ENCODE data around the gene TSPAN4. TPM values are rescaled to one million over a fixed set of nuclear protein-coding genes. Genes with fewer than 3 reads are reported as not detected.

TSPAN4 gene
- total RNA-seq, 2 donors from 2014 or later, result 12.6 to 18.9 TPM

DNA sequence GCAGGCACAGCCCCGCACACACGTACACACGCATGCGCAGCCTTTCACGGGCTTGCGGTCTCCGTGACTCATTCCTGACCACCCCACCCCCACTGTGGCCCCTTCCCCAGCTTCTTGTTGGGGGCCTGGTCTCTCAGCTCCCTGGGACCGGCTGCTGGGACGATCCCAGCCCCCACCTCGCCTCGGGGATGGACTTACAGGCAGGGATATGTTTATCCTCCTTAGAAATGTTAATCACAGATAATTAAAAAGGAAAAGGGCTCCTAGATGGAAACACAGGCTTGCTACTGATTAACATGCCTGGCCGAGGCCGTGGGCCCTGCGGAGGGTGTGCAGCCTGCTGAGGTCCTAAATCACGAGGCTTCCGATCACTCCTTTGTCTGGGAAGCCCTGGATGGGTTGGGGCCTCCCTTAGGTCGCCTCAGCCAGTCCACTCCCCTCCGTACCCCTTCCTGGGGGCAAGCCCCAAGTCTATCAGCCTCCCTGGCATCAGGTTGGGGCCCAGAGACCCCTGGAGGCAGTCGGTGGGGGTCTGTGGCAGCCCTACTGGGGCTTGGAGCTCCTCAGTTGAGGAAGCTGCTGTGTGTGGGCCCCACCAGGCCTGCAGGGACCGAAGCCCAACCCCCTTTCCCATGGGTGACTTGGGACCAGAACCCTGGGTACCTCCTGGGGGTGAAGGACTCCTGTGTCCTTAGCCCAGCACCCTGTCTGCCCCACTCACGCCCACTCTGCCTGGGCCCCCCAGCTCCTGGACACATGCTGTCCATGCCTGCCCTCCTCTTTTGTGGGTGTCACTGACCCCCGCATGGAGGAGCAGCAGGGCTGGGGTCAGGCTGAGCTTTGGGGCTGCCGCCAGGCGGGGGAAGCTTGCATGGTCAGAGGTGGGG lies 20.6 kb downstream of the TSPAN4 start:
- Mint-ChIP-seq H3K27ac (no peak overlapping the region), H3K36me3 (no peaks in the 10 kb centered on the region), H3K9me3 (no peaks in the 10 kb centered on the region)
- ATAC-seq, result no peak
- DNase-seq (ENCODE audit: low spot score in 2 of 2), result no peak

DNA sequence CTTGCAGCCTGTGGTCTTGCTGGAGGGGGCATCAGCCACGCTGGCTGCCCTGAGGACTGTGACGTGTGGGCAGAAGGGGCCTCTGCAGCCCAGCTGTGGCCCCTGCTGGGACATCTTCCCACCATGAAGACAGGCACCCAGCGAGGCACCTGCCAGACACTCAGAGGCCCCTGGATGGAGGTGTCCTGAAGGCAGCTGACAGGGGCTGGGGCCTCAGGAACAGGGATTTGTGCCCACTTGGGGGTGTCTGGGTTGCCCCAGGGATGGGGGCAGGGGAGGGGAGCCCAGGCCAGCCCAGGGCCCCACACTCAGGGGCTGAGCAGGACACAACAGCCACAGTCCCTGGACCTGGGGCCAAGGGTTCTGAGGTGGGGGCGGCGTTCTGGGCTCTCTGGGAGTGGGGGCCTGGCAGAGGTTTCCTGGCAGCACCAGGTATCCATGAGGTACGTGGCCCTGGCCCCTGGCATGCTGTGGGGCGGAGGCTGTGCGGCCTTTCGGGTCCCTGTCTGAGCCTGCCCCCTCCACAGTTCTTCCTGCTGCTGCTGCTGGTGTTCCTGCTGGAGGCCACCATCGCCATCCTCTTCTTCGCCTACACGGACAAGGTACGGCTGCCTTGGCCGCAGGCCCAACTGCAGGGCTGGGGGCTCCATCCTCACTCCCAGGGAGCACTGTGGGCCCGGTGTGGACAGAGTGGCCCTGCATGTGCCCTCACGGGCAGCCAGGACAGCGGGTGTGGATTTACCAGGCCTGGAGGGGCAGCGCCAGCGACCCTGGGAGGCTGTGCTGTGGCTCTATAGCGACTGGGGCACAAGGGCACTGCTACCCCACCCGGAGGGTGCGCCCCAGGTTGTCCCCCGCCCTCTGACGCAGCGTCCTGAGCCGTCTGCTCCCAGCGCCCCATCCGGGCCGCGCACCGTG lies 21.5 kb downstream of the TSPAN4 start:
- no peaks in the 10 kb centered on the region for H3K9me3 Mint-ChIP-seq
- ATAC-seq (no peak), DNase-seq (ENCODE audit: low spot score in 2 of 2) (no peak)
- H3K27ac Mint-ChIP-seq, result no peak overlapping the region
- no peaks in the 10 kb centered on the region for H3K36me3 Mint-ChIP-seq

DNA sequence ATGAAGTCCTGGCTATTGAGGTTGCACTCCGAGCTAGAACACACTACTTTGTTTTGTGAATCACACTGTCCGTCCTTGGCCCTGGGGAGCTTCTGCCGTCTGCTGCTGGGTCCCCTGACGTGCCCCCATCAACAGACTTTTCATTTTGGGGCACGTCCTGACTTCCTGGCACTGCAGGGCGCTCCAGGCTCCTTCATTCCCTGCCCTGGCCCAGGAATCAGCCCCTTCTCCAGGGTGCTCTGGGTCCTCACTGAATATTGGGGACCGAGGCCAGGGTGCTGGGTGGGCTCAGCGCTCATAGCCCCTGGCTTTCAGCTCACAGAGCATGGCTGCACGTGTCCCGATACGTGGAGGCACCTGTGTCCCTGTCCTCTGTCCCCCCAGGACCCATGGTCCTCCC lies 22.2 kb downstream of the TSPAN4 start:
- H3K36me3 Mint-ChIP-seq, result no peaks in the 10 kb centered on the region
- no peak for DNase-seq (ENCODE audit: low spot score in 2 of 2)

DNA sequence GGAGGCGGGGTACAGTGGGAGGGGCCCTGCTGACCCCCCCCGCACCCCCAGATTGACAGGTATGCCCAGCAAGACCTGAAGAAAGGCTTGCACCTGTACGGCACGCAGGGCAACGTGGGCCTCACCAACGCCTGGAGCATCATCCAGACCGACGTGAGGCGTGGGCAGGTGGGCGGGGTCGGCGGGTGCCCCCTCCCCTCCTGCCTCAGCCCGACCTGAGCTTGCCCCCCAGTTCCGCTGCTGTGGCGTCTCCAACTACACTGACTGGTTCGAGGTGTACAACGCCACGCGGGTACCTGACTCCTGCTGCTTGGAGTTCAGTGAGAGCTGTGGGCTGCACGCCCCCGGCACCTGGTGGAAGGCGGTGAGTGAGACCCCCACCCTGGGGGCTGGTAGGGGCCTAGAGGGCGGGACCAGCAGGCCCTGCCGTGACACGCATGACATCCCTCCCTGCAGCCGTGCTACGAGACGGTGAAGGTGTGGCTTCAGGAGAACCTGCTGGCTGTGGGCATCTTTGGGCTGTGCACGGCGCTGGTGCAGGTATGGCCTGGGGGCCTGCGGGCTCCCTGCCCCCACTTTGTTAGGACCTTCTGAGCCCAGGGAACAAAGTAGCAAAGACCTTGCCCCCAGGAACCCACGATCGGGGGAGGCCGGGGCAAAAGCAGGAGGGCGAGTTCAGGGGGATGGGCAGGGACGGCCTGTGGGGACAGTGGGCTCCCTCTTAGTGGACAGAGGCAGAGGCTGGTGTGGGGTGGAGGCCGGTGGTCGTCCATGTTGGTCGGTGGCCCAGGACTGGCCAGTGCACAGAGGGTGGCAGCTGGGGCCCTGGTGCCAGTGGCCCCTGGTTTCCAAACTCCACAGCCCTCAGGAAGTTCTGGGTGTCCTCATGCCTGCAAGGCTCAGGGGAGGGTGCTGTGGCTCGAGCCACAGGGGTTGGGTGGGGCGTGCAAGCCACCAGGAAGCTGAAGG lies 23.1 kb downstream of the TSPAN4 start:
- Mint-ChIP-seq H3K36me3 (no peaks in the 10 kb centered on the region), H3K9me3 (no peaks in the 10 kb centered on the region), H3K27ac (no peak overlapping the region)
- DNase-seq (ENCODE audit: low spot score in 2 of 2) (no peak), ATAC-seq (no peak)

More for the DNA sequence above, 22.2 kb downstream of the TSPAN4 start:
- Mint-ChIP-seq H3K27ac (peak overlapping the region in 1 of 2 donors; percentile 36), H3K9me3 (no peaks in the 10 kb centered on the region)
- no peak for ATAC-seq

DNA sequence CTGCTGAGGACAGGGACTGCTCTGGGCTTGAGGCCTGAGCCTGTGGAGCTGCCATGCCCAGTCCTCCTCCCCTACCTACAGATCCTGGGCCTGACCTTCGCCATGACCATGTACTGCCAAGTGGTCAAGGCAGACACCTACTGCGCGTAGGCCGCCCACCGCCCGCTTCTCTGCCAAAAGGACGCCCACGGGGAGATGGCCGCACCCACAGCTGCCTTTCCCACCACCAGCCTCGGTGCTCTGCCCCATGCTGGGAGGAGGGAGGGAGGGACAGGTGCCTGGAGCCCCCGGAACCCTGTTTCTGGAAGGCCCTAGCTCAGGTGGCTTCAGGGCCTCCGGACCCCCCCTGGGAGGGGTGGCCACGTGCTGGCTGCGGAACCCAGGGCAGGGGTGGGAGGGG lies 23.8 kb downstream of the TSPAN4 start:
- no peaks in the 10 kb centered on the region for H3K9me3 Mint-ChIP-seq
- DNase-seq (ENCODE audit: low spot score in 2 of 2) (no peak), ATAC-seq (no peak)
- no peaks in the 10 kb centered on the region for H3K36me3 Mint-ChIP-seq
- no peak overlapping the region for H3K27ac Mint-ChIP-seq

DNA sequence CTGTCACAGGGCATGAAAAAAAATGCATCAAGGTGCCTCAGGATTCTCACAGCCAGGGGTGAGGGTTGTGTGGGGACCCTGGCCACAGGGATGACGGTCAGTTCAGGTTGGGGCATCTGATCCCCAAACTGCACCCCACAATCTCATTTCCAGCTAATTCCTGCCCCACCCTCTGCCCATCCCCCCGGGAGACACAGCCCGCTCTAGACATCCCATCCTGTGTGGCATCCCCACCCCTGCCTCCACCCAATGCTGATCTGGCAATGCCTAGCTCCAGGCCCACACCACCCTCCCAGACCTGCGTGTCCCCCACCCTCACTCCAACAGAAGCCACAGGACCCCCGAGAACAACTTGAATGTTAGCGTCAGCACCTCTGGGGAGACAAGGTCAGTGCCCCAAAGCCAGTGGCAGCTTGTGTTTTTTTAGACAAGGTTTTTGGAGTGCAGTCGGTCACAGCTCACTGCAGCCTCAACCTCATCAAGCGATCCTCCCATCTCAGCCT lies 25.3 kb downstream of the TSPAN4 start:
- DNase-seq (ENCODE audit: low spot score in 2 of 2), result no peak
- Mint-ChIP-seq H3K9me3 (no peaks in the 10 kb centered on the region), H3K36me3 (no peaks in the 10 kb centered on the region), H3K27ac (peak overlapping the region in 1 of 2 donors; percentile 58)
- no peak for ATAC-seq

DNA sequence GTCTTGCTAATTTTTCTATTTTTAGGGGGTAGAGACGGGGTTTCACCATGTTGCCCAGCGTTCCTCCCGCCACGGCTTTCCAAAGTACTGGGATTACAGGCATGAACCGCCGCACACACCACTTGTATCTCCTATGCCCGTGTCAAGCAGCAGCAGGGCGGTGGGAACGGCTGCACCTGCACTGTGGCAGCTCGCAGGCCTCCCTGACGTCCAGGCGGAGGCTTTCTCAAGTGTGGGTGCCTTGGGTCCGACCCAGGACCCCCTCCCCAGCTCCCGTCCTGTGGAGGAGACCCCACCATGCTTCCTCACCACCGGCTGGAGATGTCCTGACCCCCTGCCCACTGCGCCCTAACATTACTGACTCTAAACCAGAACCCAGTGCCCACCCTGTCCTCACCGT lies 25.7 kb downstream of the TSPAN4 start:
- no peaks in the 10 kb centered on the region for H3K9me3 Mint-ChIP-seq
- no peak for DNase-seq (ENCODE audit: low spot score in 2 of 2)
- no peak for ATAC-seq
- H3K27ac Mint-ChIP-seq, result peak overlapping the region in 1 of 2 donors; percentile 58
- no peaks in the 10 kb centered on the region for H3K36me3 Mint-ChIP-seq

DNA sequence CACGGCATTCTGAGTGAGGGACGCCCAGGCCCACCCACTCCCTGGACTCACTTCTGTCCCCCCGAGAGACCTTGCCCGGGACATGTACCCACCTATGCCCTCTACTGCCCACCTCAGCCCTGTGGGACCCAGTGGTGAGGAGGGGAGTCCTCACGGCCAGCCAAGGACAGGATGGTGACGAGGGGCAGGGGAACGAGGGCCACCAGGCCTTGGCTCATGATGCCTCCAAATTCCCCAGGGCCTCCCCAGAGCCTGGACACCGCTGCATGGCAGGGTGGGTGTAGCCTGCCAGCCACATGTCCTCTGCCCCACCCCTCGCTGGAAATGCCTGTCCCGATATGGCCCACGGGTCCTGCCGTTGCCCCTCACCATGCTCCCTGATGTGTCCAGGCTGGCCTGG lies 26.1 kb downstream of the TSPAN4 start:
- Mint-ChIP-seq H3K9me3 (no peaks in the 10 kb centered on the region), H3K36me3 (no peaks in the 10 kb centered on the region), H3K27ac (peak overlapping the region in 1 of 2 donors; percentile 58)
- no peak for DNase-seq (ENCODE audit: low spot score in 2 of 2)
- no peak for ATAC-seq

DNA sequence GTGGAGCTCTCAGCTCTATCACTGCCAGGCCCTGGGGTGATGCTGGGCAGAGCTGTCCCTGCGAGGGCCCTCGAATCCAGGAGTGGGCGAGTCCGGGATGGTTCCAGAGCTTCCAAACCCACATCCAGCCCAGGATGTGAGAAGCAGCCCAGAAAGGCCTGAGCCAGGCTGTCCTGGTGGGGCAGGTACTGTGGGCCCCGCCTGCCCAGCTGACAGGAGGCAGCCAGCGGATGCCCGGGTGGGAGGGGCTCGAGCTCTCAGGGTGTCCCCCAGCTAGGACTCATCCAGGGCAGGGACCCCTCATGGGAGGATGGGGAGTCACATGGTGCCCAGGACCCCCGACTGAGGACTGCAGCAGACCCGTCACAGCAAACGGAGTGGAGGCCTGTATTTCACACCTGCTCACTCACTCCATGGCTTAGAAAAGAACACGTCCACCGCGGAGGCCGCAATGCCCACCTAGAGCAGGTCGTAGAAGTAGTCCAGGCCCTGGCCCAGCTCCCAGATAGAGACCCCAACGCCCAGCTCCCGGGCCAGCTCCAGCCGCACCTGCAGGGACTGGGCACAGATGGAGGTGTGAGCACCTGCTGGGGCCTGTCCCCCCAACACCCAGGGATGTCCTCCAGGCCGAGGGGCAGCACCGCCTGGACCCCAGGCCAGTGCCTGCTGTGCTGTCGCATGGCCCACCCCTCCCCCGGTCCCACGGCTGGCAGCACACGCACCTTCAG lies 26.9 kb downstream of the TSPAN4 start:
- ATAC-seq (no peak), DNase-seq (ENCODE audit: low spot score in 2 of 2) (no peak)
- Mint-ChIP-seq H3K9me3 (no peaks in the 10 kb centered on the region), H3K36me3 (no peaks in the 10 kb centered on the region), H3K27ac (no peak overlapping the region)

DNA sequence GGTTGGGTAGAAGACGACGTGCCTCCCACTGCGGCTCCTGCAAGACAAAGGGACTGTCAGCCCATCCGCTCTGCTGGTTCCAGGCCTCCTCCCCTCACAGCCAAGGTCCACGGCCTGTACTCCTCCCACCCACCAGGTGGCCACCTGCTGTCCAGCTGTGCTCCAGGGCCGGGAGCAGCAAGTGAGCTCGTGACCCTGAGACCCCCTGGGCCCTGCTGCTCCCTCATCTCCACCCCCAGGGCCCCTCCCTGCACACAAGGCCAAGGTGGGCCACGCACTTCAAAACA lies 27.4 kb downstream of the TSPAN4 start:
- H3K36me3 Mint-ChIP-seq, result no peaks in the 10 kb centered on the region
- ATAC-seq (no peak), DNase-seq (ENCODE audit: low spot score in 2 of 2) (no peak)
- no peaks in the 10 kb centered on the region for H3K9me3 Mint-ChIP-seq
- no peak overlapping the region for H3K27ac Mint-ChIP-seq

DNA sequence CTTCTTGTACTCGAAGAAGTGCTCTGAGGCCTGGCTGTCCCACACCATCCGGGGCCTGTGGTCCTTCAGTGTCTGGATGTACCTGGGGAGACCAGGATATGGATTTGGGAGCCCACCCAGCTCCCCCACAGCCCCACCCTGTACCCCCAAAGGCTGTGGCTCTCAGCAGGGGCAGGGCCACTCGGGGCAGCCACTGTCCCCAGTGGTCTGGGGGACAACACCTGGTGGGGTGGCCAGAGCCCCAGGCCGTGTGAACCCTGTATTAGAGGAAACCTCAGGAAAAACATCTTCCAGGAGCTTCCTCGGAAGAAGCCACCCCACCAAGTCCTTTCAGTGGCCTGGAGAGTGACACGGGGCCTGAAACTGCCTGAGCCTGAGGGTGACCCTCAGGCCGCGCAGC lies 27.8 kb downstream of the TSPAN4 start:
- Mint-ChIP-seq H3K27ac (no peak overlapping the region), H3K36me3 (no peaks in the 10 kb centered on the region), H3K9me3 (no peaks in the 10 kb centered on the region)
- no peak for DNase-seq (ENCODE audit: low spot score in 2 of 2)
- ATAC-seq, result no peak

DNA sequence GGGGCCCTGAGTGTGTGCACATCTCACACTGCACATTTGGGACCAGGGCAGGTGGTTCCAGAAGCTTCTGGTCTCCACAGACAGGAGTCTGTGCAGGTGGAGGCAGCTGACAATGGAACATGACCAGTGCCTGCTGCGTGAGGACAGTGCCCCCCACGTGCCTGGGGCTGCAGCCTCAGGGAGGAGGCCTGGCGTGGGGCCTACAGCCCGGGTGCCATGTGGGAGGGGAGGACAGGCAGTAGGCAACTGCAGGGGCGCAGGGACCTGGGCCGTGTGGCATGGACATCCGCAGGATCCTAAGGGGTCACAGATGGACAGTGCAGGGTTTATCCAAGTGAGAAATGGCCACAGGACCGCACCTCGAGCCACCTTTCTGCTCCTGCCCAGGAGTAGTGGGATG lies 28.8 kb downstream of the TSPAN4 start:
- DNase-seq (ENCODE audit: low spot score in 2 of 2) (no peak), ATAC-seq (no peak)
- peak overlapping the region in 1 of 2 donors; percentile 60 for H3K27ac Mint-ChIP-seq
- H3K9me3 Mint-ChIP-seq, result no peaks in the 10 kb centered on the region
- H3K36me3 Mint-ChIP-seq, result no peaks in the 10 kb centered on the region

DNA sequence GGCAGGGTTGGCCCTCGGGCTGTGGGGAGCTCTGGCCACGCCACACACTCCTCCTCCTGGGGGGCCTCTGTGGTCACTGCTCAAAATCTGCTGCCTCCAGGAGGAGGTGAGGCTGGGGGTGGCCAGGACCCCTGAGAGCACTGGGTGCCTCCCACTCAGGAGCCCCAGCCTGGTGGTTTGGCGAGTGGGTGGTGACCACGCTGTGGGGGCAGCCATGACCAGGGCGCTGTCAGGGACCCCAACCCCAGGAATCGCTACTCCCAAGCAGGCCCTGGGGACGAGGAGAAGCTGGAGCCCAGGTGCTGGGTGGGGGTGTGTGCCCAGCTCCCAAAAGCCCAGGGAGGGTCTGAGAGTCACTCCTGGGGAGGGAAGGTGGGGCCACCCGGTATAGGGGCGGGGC lies 30.1 kb downstream of the TSPAN4 start:
- ATAC-seq (no peak), DNase-seq (ENCODE audit: low spot score in 2 of 2) (no peak)
- Mint-ChIP-seq H3K9me3 (no peaks in the 10 kb centered on the region), H3K36me3 (peaks cover 0 to 5% of the 10 kb centered on the region in 2 donors), H3K27ac (no peak overlapping the region)

DNA sequence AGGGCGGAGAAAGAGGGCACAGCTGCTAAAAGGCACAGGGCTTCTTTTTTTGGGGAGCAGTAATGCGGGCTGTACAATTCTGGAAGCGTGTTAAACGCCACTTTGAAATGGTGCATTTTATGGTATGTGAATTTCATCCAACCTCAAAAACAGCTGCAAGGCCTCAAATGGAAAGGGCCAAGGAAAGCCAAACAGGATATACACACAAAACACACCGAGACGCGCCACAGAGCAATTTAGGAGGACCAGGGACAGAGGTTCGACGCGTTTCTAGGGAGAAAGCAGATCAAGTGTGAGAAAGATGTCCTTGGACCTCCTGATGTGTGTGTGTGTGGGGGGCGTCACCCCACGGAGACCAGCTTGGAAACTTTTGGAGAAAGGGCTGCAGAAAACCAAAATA lies 31.1 kb downstream of the TSPAN4 start:
- Mint-ChIP-seq H3K9me3 (no peaks in the 10 kb centered on the region), H3K27ac (no peak overlapping the region), H3K36me3 (peaks cover 0 to 6% of the 10 kb centered on the region in 2 donors)
- no peak for ATAC-seq
- no peak for DNase-seq (ENCODE audit: low spot score in 2 of 2)

DNA sequence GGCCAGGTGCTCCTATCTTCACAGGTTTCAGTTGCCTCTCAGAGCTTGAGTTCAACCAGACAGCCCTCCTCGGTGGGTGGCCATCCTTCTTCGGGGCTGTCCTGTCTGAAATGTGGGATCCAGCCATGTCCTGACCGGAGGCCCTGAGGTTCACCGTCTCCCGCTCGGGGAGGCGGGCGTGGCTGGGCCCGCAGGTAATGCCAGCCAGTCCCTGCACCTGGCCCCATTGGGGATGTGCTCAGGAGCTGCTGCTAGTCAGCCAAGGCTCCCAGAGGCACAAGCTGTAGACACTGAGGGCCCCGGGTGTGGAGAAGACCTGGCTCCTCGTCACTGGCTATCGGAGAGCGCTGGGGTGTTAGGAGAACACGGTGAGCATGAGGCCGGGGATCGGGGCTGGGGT lies 32.6 kb downstream of the TSPAN4 start:
- ATAC-seq (no peak), DNase-seq (ENCODE audit: low spot score in 2 of 2) (no peak)
- Mint-ChIP-seq H3K9me3 (no peaks in the 10 kb centered on the region), H3K27ac (no peak overlapping the region), H3K36me3 (peaks cover 0 to 11% of the 10 kb centered on the region in 2 donors)

DNA sequence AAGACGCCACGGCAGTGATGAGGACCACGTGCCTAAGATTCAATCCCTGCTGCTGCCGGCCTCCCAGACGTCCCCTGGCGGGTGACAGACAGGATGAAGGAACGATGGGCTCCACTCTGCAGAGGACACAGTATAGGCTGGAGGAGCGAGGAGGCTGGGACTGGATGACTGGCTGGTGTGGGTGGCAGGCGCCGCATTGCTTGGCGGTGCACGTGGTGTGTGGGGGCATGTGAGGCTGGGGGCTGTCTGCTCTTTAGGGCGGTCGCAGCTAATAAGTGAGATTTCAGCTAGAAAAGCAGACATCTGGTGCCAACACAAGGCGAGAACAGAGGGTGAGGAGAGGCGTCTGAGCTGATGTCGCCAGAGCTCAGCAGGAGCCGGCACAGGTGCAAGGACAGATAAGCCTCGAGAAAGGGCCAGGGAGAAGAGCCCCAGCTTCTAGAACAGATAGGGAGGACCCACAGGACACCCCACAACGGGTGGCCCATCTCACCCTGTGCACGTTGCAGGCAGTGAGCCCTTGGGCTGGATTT lies 33.2 kb downstream of the TSPAN4 start:
- Mint-ChIP-seq H3K36me3 (peaks cover 0 to 11% of the 10 kb centered on the region in 2 donors), H3K9me3 (no peaks in the 10 kb centered on the region), H3K27ac (no peak overlapping the region)
- DNase-seq (ENCODE audit: low spot score in 2 of 2) (no peak), ATAC-seq (no peak)
